HepG2 (cell line): ENCODE data around the gene EXOC7. TPM values are rescaled to one million over a fixed set of nuclear protein-coding genes. Genes with fewer than 3 reads are reported as not detected.

Source experiments
- ATAC-seq: fragments of 200-7000 bp; cut with Tn5 transposase; 3 replicates; pipeline ENCODE4 v1.9.1; 2020; ENCODE audit warnings: mild to moderate bottlenecking, moderate library complexity
- BruUV-seq: library from RNA; stranded (reverse); fragments of 400-500 nt; replicated peaks from 2 replicates; lab custom pipeline; 2021; lab: Mats Ljungman, UMichigan
- CTCF ChIA-PET: fragments of 300-600 bp; formaldehyde crosslinking; extraction: SDS; loops from one replicate; lab custom pipeline; 2021; ENCODE audit warnings: low total read pairs, inconsistent platforms, low intra/inter-chr PET ratio; lab: Yijun Ruan, JAX
- POLR2A ChIA-PET: fragments of 350-600 bp; sonication (Branson Sonifier 250); formaldehyde crosslinking; loops from one replicate; lab custom pipeline; 2020; ENCODE audit warnings: antibody characterized with exemption, inconsistent platforms; lab: Yijun Ruan, JAX
- DNase-seq: peaks from one replicate; pipeline ENCODE4 v3.0.0-alpha.2; 2015; ENCODE audit warnings: low spot score
- FAIRE-seq: peaks from 3 replicates; lab custom pipeline; 2011; peaks lifted over from hg19 to GRCh38; lab: Jason Lieb, UNC
- H2AFZ ChIP-seq: one replicate; pipeline ENCODE4 v1.6.1; 2011; ENCODE audit warnings: low read length, inconsistent platforms
- H3K27ac ChIP-seq: fragments of 300-600 bp; 3 replicates; pipeline ENCODE4 v1.8.0; 2011; ENCODE audit warnings: mixed run types, mild to moderate bottlenecking, mixed read lengths, low read length, inconsistent platforms; ENCODE audit not compliant: insufficient read depth; ENCODE audit errors: extremely low read length
- H3K27me3 ChIP-seq, 2 experiments: fragments of 200-600 bp in 1 of 2; 2 replicates in 1 of 2; 3 replicates in 1 of 2; pipeline versions ENCODE4 v1.6.0 to v1.8.0; 2011; ENCODE audit warnings: low read length in 2 of 2, mild to moderate bottlenecking in 2 of 2, moderate library complexity in 2 of 2, inconsistent platforms in 1 of 2; ENCODE audit not compliant: insufficient read depth in 2 of 2, control insufficient read depth in 1 of 2
- H3K36me3 ChIP-seq, 2 experiments: fragments of 200-600 bp in 1 of 2; replicated peaks in 1 of 2; 2 replicates in 1 of 2; 3 replicates in 1 of 2; pipeline versions ENCODE4 v1.5.1 to v1.8.0; 2011; ENCODE audit warnings: low read length in 2 of 2, inconsistent platforms in 1 of 2; ENCODE audit not compliant: insufficient read depth in 2 of 2, control insufficient read depth in 1 of 2
- H3K4me1 ChIP-seq: 2 replicates; pipeline ENCODE4 v1.5.1; 2012; ENCODE audit warnings: low read length, inconsistent platforms; ENCODE audit not compliant: insufficient read depth
- H3K4me2 ChIP-seq: 2 replicates; pipeline ENCODE4 v1.6.0; 2011; ENCODE audit warnings: low read depth, low read length, inconsistent platforms
- H3K4me3 ChIP-seq, 3 experiments: fragments of 200-600 bp in 1 of 3; sonication (generic), shearing (Covaris generic) in 1 of 3; replicated peaks in 1 of 3; 2 replicates each; pipeline ENCODE4 v1.5.1; 2011 to 2016; ENCODE audit warnings: low read length in 3 of 3, inconsistent platforms in 2 of 3, low read depth in 2 of 3, mild to moderate bottlenecking in 2 of 3, control low read depth in 1 of 3, mixed read lengths in 1 of 3; ENCODE audit not compliant: insufficient read depth in 1 of 3
- H3K79me2 ChIP-seq: one replicate; pipeline ENCODE4 v1.6.1; 2011; ENCODE audit warnings: low read length, inconsistent platforms; ENCODE audit not compliant: insufficient read depth
- H3K9ac ChIP-seq: 2 replicates; pipeline ENCODE4 v1.6.0; 2011; ENCODE audit warnings: mild to moderate bottlenecking, low read depth, low read length, inconsistent platforms; ENCODE audit not compliant: insufficient read depth
- H3K9me3 ChIP-seq: 2 replicates; pipeline ENCODE4 v1.5.1; 2012; ENCODE audit warnings: mild to moderate bottlenecking, low read length
- H4K20me1 ChIP-seq: 2 replicates; pipeline ENCODE4 v1.6.0; 2011; ENCODE audit warnings: inconsistent platforms, mild to moderate bottlenecking, low read length, moderate library complexity; ENCODE audit not compliant: insufficient read depth
- ATF3 ChIP-seq: sonication (generic); formaldehyde crosslinking; IDR thresholded peaks from 2 replicates; pipeline ENCODE4 v1.4.0; 2020; ENCODE audit warnings: missing genetic modification reagents
- FOSL2 ChIP-seq: sonication (generic); formaldehyde crosslinking; IDR thresholded peaks from 2 replicates; pipeline ENCODE4 v1.4.0; 2020; ENCODE audit warnings: missing genetic modification reagents
- FUBP1 ChIP-seq: sonication (generic); formaldehyde crosslinking; IDR thresholded peaks from 2 replicates; pipeline ENCODE4 v1.5.1; 2020; ENCODE audit warnings: missing genetic modification reagents, mild to moderate bottlenecking, borderline replicate concordance
- NCOA1 ChIP-seq: sonication (generic); formaldehyde crosslinking; IDR thresholded peaks from 2 replicates; pipeline ENCODE4 v1.9.0; 2021; ENCODE audit warnings: missing genetic modification reagents
- NFE2 ChIP-seq: sonication (generic); formaldehyde crosslinking; IDR thresholded peaks from 2 replicates; pipeline ENCODE4 v1.4.0; 2020; ENCODE audit warnings: missing genetic modification reagents
- ZNF605 ChIP-seq: sonication (generic); formaldehyde crosslinking; IDR thresholded peaks from 2 replicates; pipeline ENCODE4 v1.8.0; 2022; ENCODE audit warnings: mild to moderate bottlenecking, missing genetic modification reagents
- WGBS: methylation state at CpG from one replicate; pipeline ENCODE4 v1.1.6; 2017; ENCODE audit warnings: low lambda C conversion rate; 5-methylcytosine and 5-hydroxymethylcytosine counted together
- in situ Hi-C: cut with HindIII; loops from 2 replicates; pipeline ENCODE4 v1.10.0; 2017; ENCODE audit warnings: low pct_unique_long_range_greater_than_20kb; ENCODE audit not compliant: extremely low pct_ligation_motif_present
- intact Hi-C: fragments of 100-400 bp; cut with micrococcal nuclease; formaldehyde crosslinking; loops from one replicate; pipeline ENCODE4 v1.10.0; 2022; ENCODE audit not compliant: unreplicated experiment
- polyA plus RNA-seq, 8 experiments: library from polyadenylated mRNA; depleted of rRNA in 3 of 8; stranded (reverse) in 7 of 8; unstranded in 1 of 8; fragments of >200 nt; fragmentation: Illumina TruSeq in 4 of 8; extraction: Trizol in 4 of 8; gene quantifications; 2 replicates each; pipeline versions ENCODE4 v1.2.1 to v1.2.3, GENCODE V29; 2011 to 2016; ENCODE audit warnings: low read depth in 4 of 8, missing spikeins in 1 of 8, mixed read lengths in 1 of 8; ENCODE audit not compliant: insufficient read depth in 1 of 8
- total RNA-seq, 5 experiments: library from RNA; depleted of rRNA; stranded (reverse); fragments of >200 nt; fragmentation: Illumina TruSeq; extraction: Trizol; gene quantifications; 2 replicates each; pipeline ENCODE4 v1.2.3, GENCODE V29; 2016; ENCODE audit warnings: low read depth in 1 of 5

EXOC7 gene
- total and polyA plus RNA-seq, 2 of the 13 experiments (the other 11 are each of a cell fraction or from before 2014, with no cell fraction given) = 86.9 to 116 TPM

- ATAC-seq = no peak
- 94% methylated on average over 19 of the region's 19 CpGs for WGBS
- H3K4me3 ChIP-seq = no peak overlapping the region
- no peak for FAIRE-seq
- H3K36me3 ChIP-seq = peaks cover 38 to 75% of the 10 kb centered on the region in 2 experiments
- CTCF ChIA-PET = no interaction called here
- H3K79me2 ChIP-seq = peaks cover 14% of the 10 kb centered on the region
- intact Hi-C loops (no loop called here), in situ Hi-C loops (no loop called here)
- H3K9ac ChIP-seq = no peak overlapping the region
- no peaks in the 10 kb centered on the region; a peak in 1 of 5 replicates for H3K27me3 ChIP-seq
- DNase-seq = no peak
- H2AFZ ChIP-seq = no peak overlapping the region
- TF ChIP-seq NCOA1 (CRISPR knock-in tag) (no peak), FUBP1 (CRISPR knock-in tag) (no peak), FOSL2 (CRISPR knock-in tag) (no peak), ZNF605 (no peak), ATF3 (CRISPR knock-in tag) (no peak), NFE2 (CRISPR knock-in tag) (no peak)
- POLR2A ChIA-PET = interaction anchor here (1.8 kb wide), 1 partner anchor 8 kb away, joined by 7 read pairs; no protein-coding TSS in a partner anchor
- no peak overlapping the region for H3K27ac ChIP-seq
- no peak overlapping the region for H3K4me2 ChIP-seq
- H3K4me1 ChIP-seq = peaks cover 16% of the 10 kb centered on the region
- BruUV-seq = no TSS peak
- no peaks in the 10 kb centered on the region for H3K9me3 ChIP-seq
- no peaks in the 10 kb centered on the region for H4K20me1 ChIP-seq
Observed at GRCh38 chr17:76097716-76098295, 5.8 kb downstream of the EXOC7 start.
